GM12878 (cell line): ENCODE data around the gene PLEKHA7. TPM values are rescaled to one million over a fixed set of nuclear protein-coding genes. Genes with fewer than 3 reads are reported as not detected.

ENCODE experiments used
- ATAC-seq: fragments of 200-7000 bp; cut with Tn5 transposase; 3 replicates; pipeline ENCODE4 v1.9.1; 2020; ENCODE audit warnings: mild to moderate bottlenecking, moderate library complexity
- BruUV-seq: library from RNA; stranded (reverse); fragments of 400-500 nt; replicated peaks from 2 replicates; lab custom pipeline; 2021; lab: Mats Ljungman, UMichigan
- CTCF ChIA-PET: fragments of 300-600 bp; sonication (Branson Sonifier 250); formaldehyde crosslinking; extraction: SDS; loops from one replicate; lab custom pipeline; 2021; ENCODE audit warnings: inconsistent platforms; lab: Yijun Ruan, JAX
- POLR2A ChIA-PET: fragments of 350-600 bp; formaldehyde crosslinking; extraction: SDS; loops from one replicate; lab custom pipeline; 2021; ENCODE audit warnings: inconsistent platforms; lab: Charles Lee
- RAD21 ChIA-PET: fragments of 300-600 bp; sonication (Branson Sonifier 250); formaldehyde crosslinking; loops from one replicate; lab custom pipeline; 2023; ENCODE audit warnings: antibody characterized with exemption; ENCODE audit not compliant: unreplicated experiment; lab: Charles Lee
- SMC1A ChIA-PET: fragments of 300-600 bp; sonication (Branson Sonifier 250); formaldehyde crosslinking; loops from one replicate; lab custom pipeline; 2023; ENCODE audit not compliant: unreplicated experiment, uncharacterized antibody; lab: Charles Lee
- DNase-seq: peaks from one replicate; pipeline ENCODE4 v3.0.0-alpha.2; 2011; ENCODE audit warnings: low read depth, low spot score
- FAIRE-seq: peaks from 3 replicates; lab custom pipeline; 2011; peaks lifted over from hg19 to GRCh38; lab: Jason Lieb, UNC
- H2AFZ ChIP-seq: 2 replicates; pipeline ENCODE4 v1.6.0; 2011; ENCODE audit warnings: low read depth, low read length, control low read depth; ENCODE audit not compliant: control insufficient read depth
- H3K27ac ChIP-seq: 2 replicates; pipeline ENCODE4 v1.5.1; 2011; ENCODE audit warnings: control low read depth; ENCODE audit not compliant: control insufficient read depth, insufficient read depth
- H3K27me3 ChIP-seq, 2 experiments: replicated peaks in 1 of 2; 2 replicates each; pipeline versions ENCODE4 v1.6.0 to v1.6.1; 2011; ENCODE audit warnings: low read length in 1 of 2; ENCODE audit not compliant: control insufficient read depth in 2 of 2, insufficient read depth in 2 of 2
- H3K36me3 ChIP-seq, 2 experiments: 2 replicates each; pipeline ENCODE4 v1.5.1; 2011; ENCODE audit warnings: low read length in 1 of 2; ENCODE audit not compliant: control insufficient read depth in 2 of 2, insufficient read depth in 2 of 2
- H3K4me1 ChIP-seq: 2 replicates; pipeline ENCODE4 v1.6.1; 2011; ENCODE audit warnings: mild to moderate bottlenecking, low read length, moderate library complexity, mixed read lengths; ENCODE audit not compliant: control insufficient read depth, insufficient read depth
- H3K4me2 ChIP-seq: 2 replicates; pipeline ENCODE4 v1.6.0; 2011; ENCODE audit warnings: control low read depth; ENCODE audit not compliant: control insufficient read depth, insufficient read depth
- H3K4me3 ChIP-seq: fragments of 200-600 bp; sonication (generic); 2 replicates; pipeline ENCODE4 v1.5.1; 2016
- H3K79me2 ChIP-seq: 2 replicates; pipeline ENCODE4 v1.6.0; 2011; ENCODE audit warnings: low read length; ENCODE audit not compliant: control insufficient read depth, insufficient read depth
- H3K9ac ChIP-seq: 2 replicates; pipeline ENCODE4 v1.8.0; 2011; ENCODE audit warnings: low read length, control low read depth, mixed read lengths; ENCODE audit not compliant: control insufficient read depth, insufficient read depth
- H3K9me3 ChIP-seq: replicated peaks from 3 replicates; pipeline ENCODE4 v1.5.1; 2011; ENCODE audit warnings: mild to moderate bottlenecking, low read length; ENCODE audit not compliant: control insufficient read depth, insufficient read depth
- H4K20me1 ChIP-seq: 2 replicates; pipeline ENCODE4 v1.6.0; 2011; ENCODE audit not compliant: control insufficient read depth, insufficient read depth
- CBX3 ChIP-seq: fragments of 200-600 bp; sonication (generic); IDR thresholded peaks from 2 replicates; pipeline ENCODE4 v1.6.1; 2016; ENCODE audit warnings: low read depth, borderline replicate concordance
- EGR1 ChIP-seq, 2 experiments: IDR thresholded peaks; 1 replicate in 1 of 2; 2 replicates in 1 of 2; pipeline ENCODE4 v1.6.1; 2011 to 2012; ENCODE audit warnings: low read depth in 2 of 2, low read length in 2 of 2, borderline replicate concordance in 1 of 2, mild to moderate bottlenecking in 1 of 2, moderate library complexity in 1 of 2
- ETV6 ChIP-seq, 2 experiments: fragments of 450-650 bp in 1 of 2; IDR thresholded peaks in 1 of 2; conservative IDR thresholded peaks in 1 of 2; 2 replicates each; pipeline ENCODE4 v1.6.1; 2014; ENCODE audit warnings: antibody characterized with exemption in 1 of 2, borderline replicate concordance in 1 of 2, low read depth in 1 of 2, mild to moderate bottlenecking in 1 of 2, moderate library complexity in 1 of 2
- JUND ChIP-seq: IDR thresholded peaks from 2 replicates; pipeline ENCODE4 v1.6.1; 2012; ENCODE audit warnings: low read depth, mild to moderate bottlenecking, low read length, improper control_type of control experiment, moderate library complexity
- LARP7 ChIP-seq: fragments of 450-650 bp; IDR thresholded peaks from 2 replicates; pipeline ENCODE4 v1.6.1; 2017; ENCODE audit warnings: mild to moderate bottlenecking
- MAX ChIP-seq: IDR thresholded peaks from 2 replicates; pipeline ENCODE4 v1.6.1; 2012; ENCODE audit warnings: low read depth, low read length, improper control_type of control experiment
- MEF2B ChIP-seq: fragments of 450-650 bp; IDR thresholded peaks from 2 replicates; pipeline ENCODE4 v1.6.1; 2018; ENCODE audit warnings: mild to moderate bottlenecking, moderate library complexity; ENCODE audit not compliant: partially characterized antibody, poor library complexity, severe bottlenecking
- MXI1 ChIP-seq: fragments of 150-350 bp; IDR thresholded peaks from 2 replicates; pipeline ENCODE4 v1.6.1; 2011; ENCODE audit warnings: low read depth, mild to moderate bottlenecking, inconsistent platforms, low read length, improper control_type of control experiment
- NR2F1 ChIP-seq: fragments of 450-650 bp; conservative IDR thresholded peaks from 2 replicates; pipeline ENCODE4 v1.6.1; 2017; ENCODE audit warnings: mild to moderate bottlenecking
- POLR2A ChIP-seq: IDR thresholded peaks from 2 replicates; pipeline ENCODE4 v1.6.1; 2011; ENCODE audit warnings: low read depth, mild to moderate bottlenecking, low read length
- SMAD5 ChIP-seq: IDR thresholded peaks from 2 replicates; pipeline ENCODE4 v1.6.1; 2016; ENCODE audit warnings: antibody characterized with exemption, low read depth
- SRF ChIP-seq, 2 experiments: IDR thresholded peaks; 2 replicates each; pipeline ENCODE4 v1.6.1; 2011; ENCODE audit warnings: low read depth in 2 of 2, low read length in 2 of 2, mild to moderate bottlenecking in 1 of 2, moderate library complexity in 1 of 2
- TCF7 ChIP-seq: IDR thresholded peaks from 2 replicates; pipeline ENCODE4 v1.6.1; 2014; ENCODE audit warnings: antibody characterized with exemption, borderline replicate concordance
- USF1 ChIP-seq: IDR thresholded peaks from 2 replicates; pipeline ENCODE4 v1.6.1; 2011; ENCODE audit warnings: borderline replicate concordance, low read depth, mild to moderate bottlenecking, moderate library complexity, mixed read lengths, low read length; ENCODE audit not compliant: insufficient read depth; ENCODE audit errors: extremely low read length
- WGBS: methylation state at CpG from one replicate; pipeline ENCODE4 v1.1.6; 2016; ENCODE audit warnings: low lambda C conversion rate; ENCODE audit not compliant: insufficient replicate concordance, insufficient coverage; ENCODE audit errors: missing lambda C conversion rate; 5-methylcytosine and 5-hydroxymethylcytosine counted together
- in situ Hi-C: fragments of 300-500 bp; cut with MboI; formaldehyde crosslinking; loops from 9 replicates; pipeline ENCODE4 v1.14.3; 2018; ENCODE audit warnings: mixed read lengths
- intact Hi-C: fragments of 100-400 bp; cut with micrococcal nuclease; formaldehyde crosslinking; loops from one replicate; pipeline ENCODE4 v1.14.2; 2022; ENCODE audit not compliant: unreplicated experiment
- polyA plus RNA-seq, 11 experiments: library from polyadenylated mRNA; depleted of rRNA in 4 of 11; unstranded in 6 of 11; stranded (reverse) in 5 of 11; fragments of >200 nt; fragmentation: Nextera tagmentation in 4 of 11; fragmentation: Illumina TruSeq in 1 of 11; extraction: Ambion mirVana in 4 of 11; extraction: Trizol in 1 of 11; gene quantifications; 1 replicate in 1 of 11; 2 replicates in 10 of 11; pipeline versions ENCODE4 v1.2.1 to v1.2.3, GENCODE V29; 2011 to 2016; ENCODE audit warnings: inconsistent platforms in 2 of 11, missing spikeins in 2 of 11, low read depth in 1 of 11
- total RNA-seq, 4 experiments: library from RNA; depleted of rRNA in 3 of 4; stranded (reverse); fragments of >200 nt in 3 of 4; fragmentation: Illumina TruSeq in 1 of 4; extraction: Trizol in 1 of 4; gene quantifications; 2 replicates each; pipeline versions ENCODE4 v1.2.1 to v1.2.3, GENCODE V29; 2013 to 2021

Gene PLEKHA7
- total and polyA plus RNA-seq, 10 of the 15 experiments (the other 5 are each of a cell fraction or from before 2014, with no cell fraction given): 0.45 to 5.3 (median 2.1) TPM

GRCh38 chr11:16942911-16943310 lies 71.3 kb downstream of the PLEKHA7 start:
- ATAC-seq (no peak), FAIRE-seq (no peak), DNase-seq (no peak)
- no peaks in the 10 kb centered on the region for H3K36me3 ChIP-seq
- H3K4me2 ChIP-seq: no peak overlapping the region
- SMC1A ChIA-PET: interaction anchor here (0.9 to 7.7 kb wide), 3 partner anchors 9 to 122 kb away, joined by 3 to 80 read pairs (median 3); no protein-coding TSS in a partner anchor
- H2AFZ ChIP-seq: no peak overlapping the region
- BruUV-seq: no TSS peak
- 66% methylated on average over 3 of the region's 3 CpGs for WGBS
- H3K79me2 ChIP-seq: no peaks in the 10 kb centered on the region
- POLR2A ChIA-PET: no interaction called here
- TF ChIP-seq CBX3: no peak
- TF ChIP-seq ETV6 (conservative IDR thresholded peaks at IDR 0.05 in 1 of 2, IDR thresholded peaks at IDR 0.05 in 1 of 2; ENCODE audit: borderline replicate concordance in 1 of 2, low read depth in 1 of 2): no peak
- TF ChIP-seq EGR1 (IDR thresholded peaks at IDR 0.05; ENCODE audit: borderline replicate concordance in 1 of 2, low read depth in 2 of 2, low read length in 2 of 2): no peak
- TF ChIP-seq POLR2A: no peak
- no peak for TF ChIP-seq MEF2B
- TF ChIP-seq LARP7: no peak
- TF ChIP-seq SMAD5: no peak
- TF ChIP-seq USF1: no peak
- no peak for TF ChIP-seq TCF7
- TF ChIP-seq JUND: no peak
- TF ChIP-seq NR2F1: no peak
- TF ChIP-seq SRF (IDR thresholded peaks at IDR 0.05; ENCODE audit: low read depth in 2 of 2, low read length in 2 of 2): no peak
- TF ChIP-seq MXI1: no peak
- no peak for TF ChIP-seq MAX
- H3K9me3 ChIP-seq: no peaks in the 10 kb centered on the region
- RAD21 ChIA-PET: interaction anchor here (8.6 kb wide), 1 partner anchor 119 kb away, joined by 89 read pairs; no protein-coding TSS in a partner anchor
- CTCF ChIA-PET: interaction anchor here (0.7 to 11.4 kb wide), 5 partner anchors 120 to 622 kb away, joined by 3 to 126 read pairs (median 5); no protein-coding TSS in a partner anchor
- in situ Hi-C loops (no loop called here), intact Hi-C loops (loop anchor here (10.0 kb wide), 1 partner anchor 262 kb away; the partner anchor contains the start of gene PIK3C2A)
- H4K20me1 ChIP-seq: no peaks in the 10 kb centered on the region
- no peak overlapping the region for H3K4me3 ChIP-seq
- peaks cover 12% of the 10 kb centered on the region for H3K4me1 ChIP-seq
- no peaks in the 10 kb centered on the region for H3K27me3 ChIP-seq
- no peak overlapping the region for H3K27ac ChIP-seq
- H3K9ac ChIP-seq: no peak overlapping the region
